Osteocyte (in vitro differentiated cells): ENCODE measurements around the gene NASP. TPM values are rescaled to one million over a fixed set of nuclear protein-coding genes. Genes with fewer than 3 reads are reported as not detected.

Source experiments
- DNase-seq: peaks from one replicate; pipeline ENCODE4 v3.0.0; 2021; ENCODE audit warnings: mixed read lengths; ENCODE audit not compliant: unreplicated experiment; ENCODE audit errors: extremely low spot score
- H3K27ac Mint-ChIP-seq: one replicate; pipeline ENCODE4 v1.8.0; 2021; ENCODE audit warnings: mild to moderate bottlenecking, mixed read lengths; ENCODE audit not compliant: unreplicated experiment
- H3K27me3 Mint-ChIP-seq: one replicate; pipeline ENCODE4 v1.8.0; 2021; ENCODE audit warnings: mixed read lengths; ENCODE audit not compliant: unreplicated experiment
- H3K36me3 Mint-ChIP-seq: one replicate; pipeline ENCODE4 v1.8.0; 2021; ENCODE audit warnings: mixed read lengths; ENCODE audit not compliant: unreplicated experiment
- H3K4me1 Mint-ChIP-seq: one replicate; pipeline ENCODE4 v1.8.0; 2021; ENCODE audit warnings: mixed read lengths; ENCODE audit not compliant: unreplicated experiment
- H3K4me3 Mint-ChIP-seq: one replicate; pipeline ENCODE4 v1.8.0; 2021; ENCODE audit warnings: mild to moderate bottlenecking, moderate library complexity, mixed read lengths; ENCODE audit not compliant: unreplicated experiment
- H3K9me3 Mint-ChIP-seq: one replicate; pipeline ENCODE4 v1.8.0; 2021; ENCODE audit warnings: mixed read lengths; ENCODE audit not compliant: unreplicated experiment
- total RNA-seq: library from RNA; stranded (reverse); gene quantifications from 2 replicates; pipeline ENCODE4 v1.2.1, GENCODE V29; 2021
- TF ChIP-seq, protein P1 (sequence below): fragments of 200-600 bp; sonication (generic); IDR thresholded peaks from 2 replicates; pipeline ENCODE4 v1.5.0; 2021; ENCODE audit warnings: antibody characterized with exemption, mild to moderate bottlenecking, moderate library complexity

Gene NASP
- total RNA-seq, 1 donor from 2014 or later, result 72.5 TPM

DNA sequence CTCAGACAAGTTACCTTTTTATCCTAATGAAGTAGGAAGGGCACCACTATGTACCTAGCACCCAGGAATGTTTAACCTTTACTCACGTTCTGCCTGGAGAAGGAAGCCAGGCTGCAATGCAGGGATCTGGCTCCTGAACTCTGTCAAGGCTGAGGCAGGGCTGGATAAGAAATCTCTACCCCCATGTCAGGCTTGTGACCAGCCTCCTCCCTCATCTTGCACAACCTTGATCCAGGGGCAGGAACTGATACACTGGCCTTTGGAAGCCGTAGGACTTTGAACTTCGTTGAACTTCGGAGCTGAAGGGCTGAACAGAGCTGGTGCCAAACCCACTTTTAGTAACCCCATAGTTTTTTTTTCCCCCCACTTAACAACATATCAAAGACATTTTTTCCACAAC, 41.2 kb upstream of the NASP start:
- H3K27me3 Mint-ChIP-seq, result peaks cover 7% of the 10 kb centered on the region
- no peaks in the 10 kb centered on the region for H3K4me1 Mint-ChIP-seq
- no peak overlapping the region for H3K4me3 Mint-ChIP-seq
- no peak overlapping the region for H3K27ac Mint-ChIP-seq
- TF ChIP-seq, protein P1, sequence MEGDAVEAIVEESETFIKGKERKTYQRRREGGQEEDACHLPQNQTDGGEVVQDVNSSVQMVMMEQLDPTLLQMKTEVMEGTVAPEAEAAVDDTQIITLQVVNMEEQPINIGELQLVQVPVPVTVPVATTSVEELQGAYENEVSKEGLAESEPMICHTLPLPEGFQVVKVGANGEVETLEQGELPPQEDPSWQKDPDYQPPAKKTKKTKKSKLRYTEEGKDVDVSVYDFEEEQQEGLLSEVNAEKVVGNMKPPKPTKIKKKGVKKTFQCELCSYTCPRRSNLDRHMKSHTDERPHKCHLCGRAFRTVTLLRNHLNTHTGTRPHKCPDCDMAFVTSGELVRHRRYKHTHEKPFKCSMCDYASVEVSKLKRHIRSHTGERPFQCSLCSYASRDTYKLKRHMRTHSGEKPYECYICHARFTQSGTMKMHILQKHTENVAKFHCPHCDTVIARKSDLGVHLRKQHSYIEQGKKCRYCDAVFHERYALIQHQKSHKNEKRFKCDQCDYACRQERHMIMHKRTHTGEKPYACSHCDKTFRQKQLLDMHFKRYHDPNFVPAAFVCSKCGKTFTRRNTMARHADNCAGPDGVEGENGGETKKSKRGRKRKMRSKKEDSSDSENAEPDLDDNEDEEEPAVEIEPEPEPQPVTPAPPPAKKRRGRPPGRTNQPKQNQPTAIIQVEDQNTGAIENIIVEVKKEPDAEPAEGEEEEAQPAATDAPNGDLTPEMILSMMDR, result no peak
- H3K9me3 Mint-ChIP-seq, result no peaks in the 10 kb centered on the region
- H3K36me3 Mint-ChIP-seq, result no peaks in the 10 kb centered on the region
- DNase-seq, result no peak

DNA sequence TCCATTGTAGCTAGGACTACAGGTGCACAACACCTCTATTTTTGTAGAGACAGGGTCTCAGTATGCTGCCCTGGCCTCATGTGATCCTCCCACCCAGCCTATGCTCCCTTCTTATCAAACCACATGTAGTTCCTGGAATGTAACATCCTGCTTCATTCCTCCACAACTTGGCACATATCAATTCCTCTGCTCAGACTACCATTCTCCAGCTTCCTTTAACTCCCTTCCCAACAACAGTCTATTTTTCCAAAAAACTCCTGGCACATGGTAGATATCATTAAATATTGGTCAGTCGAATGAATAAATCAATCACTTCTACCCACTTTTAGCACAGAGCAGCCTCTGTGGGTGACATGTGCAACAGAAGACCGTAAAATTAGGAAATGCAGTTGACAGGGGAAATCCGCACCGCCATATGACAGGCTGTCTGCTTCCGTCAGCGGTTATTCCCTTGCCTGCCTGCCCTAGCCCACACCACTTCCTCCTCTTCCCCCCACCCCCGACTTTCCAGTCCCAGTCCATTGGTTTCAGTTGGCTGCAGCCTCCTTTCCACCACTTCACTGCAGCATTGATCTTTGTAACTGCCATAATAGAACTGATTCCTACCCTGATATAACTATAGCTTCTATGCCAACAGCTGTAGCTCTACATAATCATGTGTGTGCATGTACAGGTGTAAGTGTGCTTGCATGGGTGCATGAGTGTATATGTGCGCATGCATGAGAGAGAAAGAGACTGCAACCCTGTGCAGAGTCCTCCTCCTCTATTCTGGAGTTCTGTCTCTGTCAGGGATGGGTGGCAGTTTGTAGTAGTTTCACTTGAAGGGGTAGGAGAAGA, 40.0 kb upstream of the NASP start:
- Mint-ChIP-seq H3K36me3 (no peaks in the 10 kb centered on the region), H3K27me3 (peaks cover 7% of the 10 kb centered on the region), H3K4me3 (no peak overlapping the region), H3K27ac (no peak overlapping the region), H3K9me3 (no peaks in the 10 kb centered on the region), H3K4me1 (no peaks in the 10 kb centered on the region)
- TF ChIP-seq, protein P1, result no peak
- no peak for DNase-seq

DNA sequence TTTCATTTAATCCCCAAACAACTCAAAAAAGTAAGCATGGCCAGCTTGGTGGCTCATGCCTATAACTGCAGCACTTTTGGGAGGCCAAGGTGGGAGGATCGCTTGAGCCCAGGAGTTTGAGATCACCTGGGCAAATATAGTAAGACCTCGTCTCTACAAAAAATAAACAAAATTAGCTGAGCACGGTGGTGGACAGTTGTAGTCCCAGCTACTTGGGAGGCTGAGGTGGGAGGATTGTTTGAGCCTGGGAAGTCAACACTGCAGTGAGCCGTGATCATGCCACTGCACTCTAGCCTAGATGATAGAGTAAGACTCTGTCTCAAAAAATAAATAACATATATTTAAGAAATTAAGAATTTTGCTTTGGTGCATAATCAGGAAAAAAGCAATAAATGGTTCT, 39.3 kb upstream of the NASP start:
- Mint-ChIP-seq H3K4me1 (no peaks in the 10 kb centered on the region), H3K27me3 (peaks cover 7% of the 10 kb centered on the region), H3K9me3 (no peaks in the 10 kb centered on the region), H3K36me3 (no peaks in the 10 kb centered on the region), H3K27ac (no peak overlapping the region), H3K4me3 (no peak overlapping the region)
- no peak for DNase-seq
- TF ChIP-seq, protein P1, result no peak

DNA sequence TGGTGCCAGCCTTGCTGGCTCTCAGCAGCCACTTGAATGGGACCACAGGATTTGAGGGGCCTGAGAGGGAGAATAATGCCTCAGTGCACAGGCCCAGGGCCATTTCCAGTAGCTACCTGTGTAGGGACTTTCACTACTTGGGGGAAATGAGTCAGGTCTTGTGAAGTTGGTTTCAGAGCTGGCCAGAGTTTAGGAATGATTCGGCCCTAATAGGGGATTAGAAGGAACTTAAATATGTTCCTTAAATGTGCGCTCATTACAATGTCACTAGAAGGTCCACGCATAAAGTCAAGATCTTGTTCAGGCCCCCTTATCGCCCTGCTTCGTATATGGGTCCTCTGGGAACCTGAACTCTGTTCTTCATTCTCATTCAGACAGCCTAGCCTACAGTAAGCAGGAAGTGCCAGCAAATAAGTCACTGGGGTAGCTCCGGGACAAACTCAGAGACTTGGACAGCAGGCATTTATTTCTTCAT, 38.8 kb upstream of the NASP start:
- Mint-ChIP-seq H3K27ac (no peak overlapping the region), H3K36me3 (no peaks in the 10 kb centered on the region), H3K27me3 (peaks cover 7% of the 10 kb centered on the region), H3K4me1 (no peaks in the 10 kb centered on the region), H3K9me3 (no peaks in the 10 kb centered on the region), H3K4me3 (no peak overlapping the region)
- TF ChIP-seq, protein P1, result no peak
- DNase-seq, result no peak

DNA sequence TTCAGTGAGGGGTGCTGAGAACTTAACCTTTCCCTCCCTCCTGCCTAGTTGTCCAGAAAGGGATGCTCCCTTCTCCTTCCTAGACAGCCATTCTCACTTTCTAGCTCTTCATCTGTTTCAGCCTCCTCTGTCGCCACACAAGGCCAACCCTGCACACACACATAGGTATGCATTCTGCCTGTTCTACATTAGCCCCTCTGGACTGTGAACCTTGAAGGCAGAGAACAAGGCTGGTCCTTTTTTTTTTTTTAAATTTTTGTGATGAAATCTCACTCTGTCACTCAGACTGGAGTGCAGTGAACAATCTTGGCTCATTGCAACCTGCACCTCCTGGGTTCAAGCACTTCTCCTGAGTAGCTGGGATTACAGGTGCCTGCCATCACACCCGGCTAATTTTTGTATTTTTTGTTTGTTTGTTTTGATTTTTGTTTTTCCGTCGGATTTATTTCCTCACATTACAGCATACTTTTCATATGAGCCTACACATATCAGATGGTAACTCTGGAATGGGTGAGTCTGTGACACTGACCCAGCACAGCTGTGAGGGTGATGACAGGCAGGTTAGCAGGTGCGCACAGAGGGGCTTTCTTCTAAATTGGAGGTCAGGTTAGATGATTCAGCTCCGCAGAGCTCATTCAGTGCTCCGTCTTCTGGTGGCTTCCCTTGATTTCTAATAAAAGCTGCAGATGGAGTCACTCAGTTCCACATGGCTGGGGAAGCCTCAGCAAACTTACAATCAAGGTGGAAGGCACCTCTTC, 38.1 kb upstream of the NASP start:
- no peaks in the 10 kb centered on the region for H3K9me3 Mint-ChIP-seq
- H3K36me3 Mint-ChIP-seq, result no peaks in the 10 kb centered on the region
- no peak overlapping the region for H3K27ac Mint-ChIP-seq
- H3K4me1 Mint-ChIP-seq, result peaks cover 3% of the 10 kb centered on the region
- H3K4me3 Mint-ChIP-seq, result no peak overlapping the region
- TF ChIP-seq, protein P1, result no peak
- no peak for DNase-seq
- H3K27me3 Mint-ChIP-seq, result peaks cover 7% of the 10 kb centered on the region
